Measurements from ENCODE around the gene EFL1. TPM values are rescaled to one million over a fixed set of nuclear protein-coding genes. Genes with fewer than 3 reads are reported as not detected.

The EFL1 gene
- polyA plus RNA-seq, 2 of the 4 experiments (the other 2 are of a cell fraction), result 21.2 to 42.3 TPM

DNA sequence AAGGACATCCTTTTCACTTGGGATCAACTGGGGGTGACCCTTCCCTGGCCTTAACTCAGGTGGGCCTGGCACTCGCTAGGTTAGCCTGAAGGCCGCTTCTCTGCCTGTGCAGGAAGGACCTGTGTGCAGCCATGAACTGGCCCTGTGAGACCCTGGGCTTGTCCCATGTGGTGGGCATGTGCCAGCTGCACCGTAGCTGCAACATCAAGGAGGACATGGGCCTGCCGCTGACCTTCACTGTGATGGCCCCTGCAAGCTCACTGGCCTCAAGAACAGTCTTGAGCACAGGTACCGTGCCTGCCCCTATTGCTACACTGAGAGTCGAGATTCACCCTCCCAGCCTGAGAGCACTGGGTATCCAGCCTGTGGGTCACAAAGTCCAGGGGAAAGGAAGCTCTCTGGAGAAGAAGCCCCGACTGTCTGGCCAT lies 43.1 kb upstream of the EFL1 start (continued):
- no peak for TF ChIP-seq RFX5 (IDR thresholded peaks at IDR 0.05)
- no peak for TF ChIP-seq RCOR1 (IDR thresholded peaks at IDR 0.05; ENCODE audit: low read depth, low read length)

DNA sequence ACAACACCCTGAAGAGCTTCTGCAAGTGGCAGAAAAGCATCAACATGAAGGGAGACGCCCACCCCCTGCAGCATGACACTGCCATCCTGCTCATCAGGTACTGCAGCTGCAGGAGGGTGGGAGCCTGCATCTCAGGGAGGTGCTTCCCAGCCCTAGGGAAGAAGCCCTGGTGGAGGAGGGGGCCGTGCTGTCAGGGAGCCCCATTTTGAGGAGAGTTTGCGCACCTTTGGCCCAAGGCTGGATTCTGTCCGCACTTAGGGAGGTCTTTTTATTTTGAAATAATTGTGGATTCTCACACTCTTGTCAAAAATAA lies 42.2 kb upstream of the EFL1 start:
- no peaks in the 10 kb centered on the region for H3K4me1 ChIP-seq
- H3K9me3 ChIP-seq, result no peaks in the 10 kb centered on the region
- FAIRE-seq (no peak), DNase-seq (ENCODE audit: low read depth in 1 of 2, low spot score in 1 of 2) (no peak), ATAC-seq (no peak; a peak in 1 of 6 replicates)
- H3K4me2 ChIP-seq, result no peak overlapping the region
- ChIA-PET POLR2A (no interaction called here), CTCF (interaction anchor here (1.4 kb wide), 1 partner anchor 11 kb away, joined by 5 read pairs; no protein-coding TSS in a partner anchor)
- no peak overlapping the region for H3K4me3 ChIP-seq
- TF ChIP-seq CHD4 (IDR thresholded peaks at IDR 0.05; ENCODE audit: borderline replicate concordance), result no peak
- no peak for TF ChIP-seq JUNB (IDR thresholded peaks at IDR 0.05)
- TF ChIP-seq HEYL (CRISPR knock-in tag; IDR thresholded peaks at IDR 0.05), result no peak
- no peak for TF ChIP-seq FOXS1 (CRISPR knock-in tag; IDR thresholded peaks at IDR 0.05)
- no peak for TF ChIP-seq RCOR1 (IDR thresholded peaks at IDR 0.05; ENCODE audit: low read depth, low read length)
- no peak for TF ChIP-seq ESRRA (IDR thresholded peaks at IDR 0.05; ENCODE audit: borderline replicate concordance, low read length)
- TF ChIP-seq EP300 (IDR thresholded peaks at IDR 0.05), result no peak
- no peak for TF ChIP-seq MAZ (IDR thresholded peaks at IDR 0.05; ENCODE audit: borderline replicate concordance, low read depth, low read length)
- no peak for TF ChIP-seq HOXA7 (CRISPR knock-in tag; IDR thresholded peaks at IDR 0.05)
- TF ChIP-seq ZC3H11A (IDR thresholded peaks at IDR 0.05), result no peak
- TF ChIP-seq JUN (IDR thresholded peaks at IDR 0.05), result no peak
- TF ChIP-seq FOSB (CRISPR knock-in tag; IDR thresholded peaks at IDR 0.05), result no peak
- TF ChIP-seq BHLHE40 (IDR thresholded peaks at IDR 0.05; ENCODE audit: low read depth, low read length), result no peak
- TF ChIP-seq, protein P1, sequence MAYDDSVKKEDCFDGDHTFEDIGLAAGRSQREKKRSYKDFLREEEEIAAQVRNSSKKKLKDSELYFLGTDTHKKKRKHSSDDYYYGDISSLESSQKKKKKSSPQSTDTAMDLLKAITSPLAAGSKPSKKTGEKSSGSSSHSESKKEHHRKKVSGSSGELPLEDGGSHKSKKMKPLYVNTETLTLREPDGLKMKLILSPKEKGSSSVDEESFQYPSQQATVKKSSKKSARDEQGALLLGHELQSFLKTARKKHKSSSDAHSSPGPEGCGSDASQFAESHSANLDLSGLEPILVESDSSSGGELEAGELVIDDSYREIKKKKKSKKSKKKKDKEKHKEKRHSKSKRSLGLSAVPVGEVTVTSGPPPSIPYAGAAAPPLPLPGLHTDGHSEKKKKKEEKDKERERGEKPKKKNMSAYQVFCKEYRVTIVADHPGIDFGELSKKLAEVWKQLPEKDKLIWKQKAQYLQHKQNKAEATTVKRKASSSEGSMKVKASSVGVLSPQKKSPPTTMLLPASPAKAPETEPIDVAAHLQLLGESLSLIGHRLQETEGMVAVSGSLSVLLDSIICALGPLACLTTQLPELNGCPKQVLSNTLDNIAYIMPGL (CRISPR knock-in tag; IDR thresholded peaks at IDR 0.05; ENCODE audit: borderline replicate concordance), result no peak
- TF ChIP-seq PHF8 (IDR thresholded peaks at IDR 0.05; ENCODE audit: borderline replicate concordance, low read depth), result no peak
- no peak for TF ChIP-seq POLR2A (IDR thresholded peaks at IDR 0.05; ENCODE audit: low read length)
- H3K27ac ChIP-seq, result no peak overlapping the region
- WGBS (ENCODE audit: missing lambda C conversion rate), result 51% methylated on average over 4 of the region's 4 CpGs

DNA sequence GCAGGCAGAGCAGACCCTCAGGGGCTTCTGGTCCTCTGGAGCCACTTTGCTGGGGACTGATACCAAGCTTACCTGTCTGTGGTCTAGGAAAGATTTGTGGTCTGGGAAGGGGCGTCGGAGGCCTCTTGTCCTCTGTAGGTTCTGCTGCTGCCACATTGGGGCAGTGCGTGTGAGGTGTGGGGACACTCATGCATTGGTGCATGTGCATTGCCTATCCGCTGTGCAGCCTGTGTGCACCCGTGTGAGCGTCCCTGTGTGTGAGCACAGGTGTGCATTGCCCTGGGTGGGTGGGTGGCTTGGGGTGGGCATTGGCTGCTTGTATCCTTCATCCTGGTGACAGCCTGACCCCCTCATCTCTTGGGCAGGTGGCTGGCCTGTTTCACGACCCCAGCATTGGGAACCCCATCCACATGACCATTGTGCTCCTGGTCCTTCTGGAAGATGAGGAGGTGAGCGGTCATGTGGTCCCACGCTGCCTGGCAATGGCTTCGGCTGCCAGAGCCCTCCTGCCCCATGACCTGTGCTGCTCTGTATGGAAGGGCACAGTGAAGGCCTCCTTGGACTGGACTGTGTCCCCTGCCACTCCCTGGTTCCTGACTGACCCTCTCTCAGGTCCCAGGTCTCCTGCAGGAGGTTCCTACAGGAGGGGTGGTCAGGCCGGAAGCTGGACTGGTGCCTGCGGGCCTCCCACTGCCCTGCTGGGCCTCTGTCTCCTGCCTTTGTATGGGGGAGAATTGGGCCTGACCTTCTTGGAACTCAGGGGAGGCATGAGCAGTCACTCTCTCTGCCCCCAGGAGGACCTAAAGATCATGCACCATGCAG lies 41.6 kb upstream of the EFL1 start:
- ChIA-PET POLR2A (no interaction called here), CTCF (interaction anchor here (1.2 to 1.4 kb wide), 2 partner anchors 10 to 823 kb away, joined by 4 to 5 read pairs; no protein-coding TSS in a partner anchor)
- FAIRE-seq (no peak), ATAC-seq (no peak), DNase-seq (ENCODE audit: low read depth in 1 of 2, low spot score in 1 of 2) (no peak)
- Histone ChIP-seq H3K4me2 (no peak overlapping the region), H3K4me1 (no peaks in the 10 kb centered on the region), H3K9me3 (no peaks in the 10 kb centered on the region), H3K27ac (no peak overlapping the region), H3K4me3 (no peak overlapping the region)
- TF ChIP-seq, protein P2, sequence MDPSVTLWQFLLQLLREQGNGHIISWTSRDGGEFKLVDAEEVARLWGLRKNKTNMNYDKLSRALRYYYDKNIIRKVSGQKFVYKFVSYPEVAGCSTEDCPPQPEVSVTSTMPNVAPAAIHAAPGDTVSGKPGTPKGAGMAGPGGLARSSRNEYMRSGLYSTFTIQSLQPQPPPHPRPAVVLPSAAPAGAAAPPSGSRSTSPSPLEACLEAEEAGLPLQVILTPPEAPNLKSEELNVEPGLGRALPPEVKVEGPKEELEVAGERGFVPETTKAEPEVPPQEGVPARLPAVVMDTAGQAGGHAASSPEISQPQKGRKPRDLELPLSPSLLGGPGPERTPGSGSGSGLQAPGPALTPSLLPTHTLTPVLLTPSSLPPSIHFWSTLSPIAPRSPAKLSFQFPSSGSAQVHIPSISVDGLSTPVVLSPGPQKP (IDR thresholded peaks at IDR 0.05; ENCODE audit: low read depth, low read length), result no peak
- TF ChIP-seq CBX2 (IDR thresholded peaks at IDR 0.05; ENCODE audit: borderline replicate concordance, low read depth), result no peak
- no peak for TF ChIP-seq CEBPB (IDR thresholded peaks at IDR 0.05)
- no peak for TF ChIP-seq SMC3 (IDR thresholded peaks at IDR 0.05)
- TF ChIP-seq JUN (IDR thresholded peaks at IDR 0.05), result no peak
- no peak for TF ChIP-seq EP300 (IDR thresholded peaks at IDR 0.05)
- TF ChIP-seq NR3C1 (IDR thresholded peaks at IDR 0.05), result no peak
- no peak; the same call in 1 of the 2 replicates for TF ChIP-seq POLR2A (IDR thresholded peaks at IDR 0.05; ENCODE audit: low read length)
- TF ChIP-seq JUNB (IDR thresholded peaks at IDR 0.05), result no peak
- WGBS (ENCODE audit: missing lambda C conversion rate), result 68% methylated on average over 12 of the region's 12 CpGs
